ENCODE data around the gene INPP1. TPM values are rescaled to one million over a fixed set of nuclear protein-coding genes. Genes with fewer than 3 reads are reported as not detected.

Gene INPP1
- total RNA-seq, 1 donor from 2014 or later = 6.3 TPM

GRCh38 chr2:190318931-190319554 lies 24.3 kb upstream of the INPP1 start:
- TF ChIP-seq CTCF (IDR thresholded peaks at IDR 0.05; ENCODE audit: insufficient read depth, low read length, poor library complexity, severe bottlenecking) = no peak
- Histone ChIP-seq H3K4me3 (ENCODE audit: low read depth, low read length) (peak overlapping the region; percentile 62), H3K36me3 (ENCODE audit: control insufficient read depth, insufficient read depth, low read length) (no peaks in the 10 kb centered on the region), H3K27me3 (ENCODE audit: control insufficient read depth, insufficient read depth, low read length) (no peaks in the 10 kb centered on the region)
- no peak for DNase-seq (ENCODE audit: low read depth)

- no peaks in the 10 kb centered on the region for H3K36me3 ChIP-seq (ENCODE audit: control insufficient read depth, insufficient read depth, low read length)
- H3K27me3 ChIP-seq (ENCODE audit: control insufficient read depth, insufficient read depth, low read length) = no peaks in the 10 kb centered on the region
- peak; percentile 89 for TF ChIP-seq CTCF (IDR thresholded peaks at IDR 0.05; ENCODE audit: insufficient read depth, low read length, poor library complexity, severe bottlenecking)
- peak; percentile 97 for DNase-seq (ENCODE audit: low read depth)
- H3K4me3 ChIP-seq (ENCODE audit: low read depth, low read length) = peak within 1 kb of the TSS; percentile 62
Measured at GRCh38 chr2:190319555-190320498, 23.6 kb upstream of the INPP1 start, which contains the start of gene HIBCH. Gene HIBCH, minus strand, starts transcription at chr2:190319826. Its CDS starts 76 bp downstream, at chr2:190319750.

DNA sequence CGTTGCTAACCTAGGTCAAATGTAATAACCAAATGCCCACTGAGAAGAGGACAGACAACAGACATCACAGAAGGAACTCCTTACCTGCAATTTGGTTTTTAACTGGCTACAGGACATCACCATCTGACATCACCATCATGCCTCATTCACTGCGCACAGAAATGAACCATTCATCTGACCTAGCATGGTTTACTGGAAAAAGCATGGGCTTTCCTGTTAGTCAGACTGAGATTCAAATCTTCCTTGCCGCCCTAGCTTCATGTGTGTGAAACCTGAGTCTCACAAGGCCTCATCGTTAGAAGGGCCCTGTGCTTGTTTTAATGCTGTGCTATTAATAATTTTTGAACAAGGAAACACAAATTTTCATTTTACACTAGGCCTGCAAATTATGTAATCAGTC lies 22.7 kb upstream of the INPP1 start:
- H3K4me3 ChIP-seq (ENCODE audit: low read depth, low read length) = no peak overlapping the region
- TF ChIP-seq CTCF (IDR thresholded peaks at IDR 0.05; ENCODE audit: insufficient read depth, low read length, poor library complexity, severe bottlenecking) = no peak
- no peaks in the 10 kb centered on the region for H3K36me3 ChIP-seq (ENCODE audit: control insufficient read depth, insufficient read depth, low read length)
- no peaks in the 10 kb centered on the region for H3K27me3 ChIP-seq (ENCODE audit: control insufficient read depth, insufficient read depth, low read length)
- DNase-seq (ENCODE audit: low read depth) = no peak

- DNase-seq (ENCODE audit: low read depth) = no peak
- no peak for TF ChIP-seq CTCF (IDR thresholded peaks at IDR 0.05; ENCODE audit: insufficient read depth, low read length, poor library complexity, severe bottlenecking)
- Histone ChIP-seq H3K27me3 (ENCODE audit: control insufficient read depth, insufficient read depth, low read length) (no peaks in the 10 kb centered on the region), H3K4me3 (ENCODE audit: low read depth, low read length) (no peak overlapping the region), H3K36me3 (ENCODE audit: control insufficient read depth, insufficient read depth, low read length) (no peaks in the 10 kb centered on the region)
Measured at GRCh38 chr2:190323406-190323805, 20.0 kb upstream of the INPP1 start.

GRCh38 chr2:190325588-190325987 lies 17.8 kb upstream of the INPP1 start:
- Histone ChIP-seq H3K36me3 (ENCODE audit: control insufficient read depth, insufficient read depth, low read length) (no peaks in the 10 kb centered on the region), H3K4me3 (ENCODE audit: low read depth, low read length) (no peak overlapping the region), H3K27me3 (ENCODE audit: control insufficient read depth, insufficient read depth, low read length) (no peaks in the 10 kb centered on the region)
- no peak for DNase-seq (ENCODE audit: low read depth)
- no peak for TF ChIP-seq CTCF (IDR thresholded peaks at IDR 0.05; ENCODE audit: insufficient read depth, low read length, poor library complexity, severe bottlenecking)

Measured in kidney epithelial cell (primary cell).